Transverse colon (tissue), 4 donors: ENCODE results near the gene ADAT2.

Experiments
- POLR2AphosphoS5 ChIP-seq, 3 donors: sonication (generic); formaldehyde crosslinking; IDR thresholded peaks; one replicate each; pipeline ENCODE4 v1.6.1; 2016; ENCODE audit warnings: antibody characterized with exemption in 3 of 3
- TF ChIP-seq, protein P1 (sequence below), 5 experiments: fragments of 200-600 bp in 3 of 5; fragments of 450-650 bp in 2 of 5; sonication (generic) in 3 of 5; IDR thresholded peaks; 1 replicate in 2 of 5; 2 replicates in 3 of 5; pipeline ENCODE4 v1.5.1; 2016 to 2017; ENCODE audit warnings: antibody characterized with exemption in 5 of 5, inconsistent platforms in 3 of 5, mild to moderate bottlenecking in 2 of 5, moderate library complexity in 1 of 5

DNA sequence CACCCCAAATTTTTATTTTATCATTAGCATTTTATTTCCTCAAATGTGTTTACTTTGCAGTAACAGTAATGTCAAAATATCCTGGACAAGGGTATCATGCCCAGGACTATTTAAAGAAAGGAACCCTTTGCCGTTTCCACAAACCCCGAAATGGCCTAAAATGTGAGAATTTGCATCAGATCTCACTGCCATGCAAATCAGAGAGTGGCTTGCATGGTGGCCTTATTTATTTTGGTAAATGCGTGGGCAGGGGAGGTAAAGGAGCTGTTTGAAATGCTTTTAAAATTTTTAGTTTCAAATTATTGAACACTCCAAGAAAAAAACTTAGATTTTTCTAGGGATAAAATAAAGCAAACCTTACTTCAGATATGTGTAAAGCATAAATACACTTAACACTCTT, 43.8 kb downstream of the ADAT2 start:
- TF ChIP-seq, protein P1, sequence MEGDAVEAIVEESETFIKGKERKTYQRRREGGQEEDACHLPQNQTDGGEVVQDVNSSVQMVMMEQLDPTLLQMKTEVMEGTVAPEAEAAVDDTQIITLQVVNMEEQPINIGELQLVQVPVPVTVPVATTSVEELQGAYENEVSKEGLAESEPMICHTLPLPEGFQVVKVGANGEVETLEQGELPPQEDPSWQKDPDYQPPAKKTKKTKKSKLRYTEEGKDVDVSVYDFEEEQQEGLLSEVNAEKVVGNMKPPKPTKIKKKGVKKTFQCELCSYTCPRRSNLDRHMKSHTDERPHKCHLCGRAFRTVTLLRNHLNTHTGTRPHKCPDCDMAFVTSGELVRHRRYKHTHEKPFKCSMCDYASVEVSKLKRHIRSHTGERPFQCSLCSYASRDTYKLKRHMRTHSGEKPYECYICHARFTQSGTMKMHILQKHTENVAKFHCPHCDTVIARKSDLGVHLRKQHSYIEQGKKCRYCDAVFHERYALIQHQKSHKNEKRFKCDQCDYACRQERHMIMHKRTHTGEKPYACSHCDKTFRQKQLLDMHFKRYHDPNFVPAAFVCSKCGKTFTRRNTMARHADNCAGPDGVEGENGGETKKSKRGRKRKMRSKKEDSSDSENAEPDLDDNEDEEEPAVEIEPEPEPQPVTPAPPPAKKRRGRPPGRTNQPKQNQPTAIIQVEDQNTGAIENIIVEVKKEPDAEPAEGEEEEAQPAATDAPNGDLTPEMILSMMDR (IDR thresholded peaks at IDR 0.05), result no peak
- TF ChIP-seq POLR2AphosphoS5 (IDR thresholded peaks at IDR 0.05), result no peak
